SIG-M5 treated with dmso at 0.1 percent for 504 hours (cell line): Measurements from ENCODE around the gene TBL1X.

Source experiments
- DNase-seq: peaks from one replicate; lab custom pipeline; 2025; ENCODE audit not compliant: unreplicated experiment; lab: John Stamatoyannopoulos, UW

The TBL1X gene

DNA sequence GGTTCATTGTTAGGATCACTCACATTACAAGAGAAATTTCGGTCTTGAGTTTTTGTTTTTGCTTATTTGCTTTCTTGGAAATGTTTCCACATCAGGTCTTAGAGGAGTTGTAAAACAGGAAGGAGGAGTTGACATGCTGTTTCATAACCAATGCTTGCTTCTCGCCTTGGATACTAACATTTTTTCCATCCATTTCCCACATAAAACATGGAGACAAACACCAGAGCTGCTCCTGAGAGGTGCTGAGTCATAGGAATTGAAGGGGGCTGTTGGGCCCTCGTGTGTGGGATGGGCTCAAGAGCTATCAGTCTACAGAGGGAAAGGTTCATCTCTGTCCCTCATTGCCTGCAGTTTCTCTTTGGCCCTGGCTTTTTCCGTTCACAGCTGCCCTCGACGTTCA is 29.9 kb downstream of the TBL1X start:
- peak; percentile 39 for DNase-seq

GRCh38 chrX:9495496-9495895 is 30.6 kb downstream of the TBL1X start:
- DNase-seq, result no peak

- DNase-seq, result no peak
Measured at GRCh38 chrX:9498236-9498635, 33.4 kb downstream of the TBL1X start.

GRCh38 chrX:9500584-9500983 is 35.7 kb downstream of the TBL1X start:
- no peak for DNase-seq

DNA sequence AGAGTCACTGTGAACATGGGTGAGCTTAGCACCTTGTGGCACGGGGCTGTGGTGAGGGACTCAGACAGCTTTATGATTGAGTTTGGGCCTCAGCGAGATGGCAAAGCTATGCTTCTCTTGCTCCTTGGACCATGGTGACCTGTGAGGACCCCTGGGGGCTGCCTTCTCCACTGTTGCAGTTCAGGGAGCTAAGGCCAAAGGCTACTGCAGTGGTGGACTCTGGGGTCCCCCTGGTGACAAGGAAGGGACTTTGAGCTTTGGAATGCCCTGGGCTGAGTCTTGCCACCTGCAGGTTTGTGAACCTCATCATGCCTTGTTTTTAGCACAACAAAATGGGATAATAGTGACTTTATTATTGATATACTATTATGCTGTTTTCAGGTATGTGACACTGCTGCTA is 36.5 kb downstream of the TBL1X start:
- DNase-seq, result no peak

- DNase-seq, result no peak
Measured at GRCh38 chrX:9503261-9503660, 38.4 kb downstream of the TBL1X start.

DNA sequence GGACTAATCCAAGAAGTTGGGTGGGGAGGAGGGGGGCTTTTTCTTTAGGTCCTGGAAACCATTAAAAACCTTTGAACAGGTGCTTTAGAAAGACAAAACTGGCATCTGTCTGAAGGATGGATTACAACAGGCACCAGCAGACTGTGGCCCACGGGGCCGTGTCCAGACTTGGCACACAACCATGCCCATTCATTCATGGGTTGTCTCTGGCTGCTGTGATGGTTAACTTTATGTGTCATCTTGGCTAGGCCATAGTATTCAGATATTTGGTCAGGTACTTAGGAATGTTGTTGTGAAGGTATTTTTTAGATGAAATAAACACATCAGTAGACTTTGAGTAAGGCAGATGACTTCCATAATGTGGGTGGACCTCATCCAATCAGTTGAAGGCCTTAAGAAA is 45.5 kb downstream of the TBL1X start:
- DNase-seq, result no peak

GRCh38 chrX:9510980-9511379 is 46.1 kb downstream of the TBL1X start:
- no peak for DNase-seq

GRCh38 chrX:9515489-9515888 is 50.6 kb downstream of the TBL1X start:
- DNase-seq, result no peak

- no peak for DNase-seq
Measured at GRCh38 chrX:9515973-9516538, 51.2 kb downstream of the TBL1X start.

DNA sequence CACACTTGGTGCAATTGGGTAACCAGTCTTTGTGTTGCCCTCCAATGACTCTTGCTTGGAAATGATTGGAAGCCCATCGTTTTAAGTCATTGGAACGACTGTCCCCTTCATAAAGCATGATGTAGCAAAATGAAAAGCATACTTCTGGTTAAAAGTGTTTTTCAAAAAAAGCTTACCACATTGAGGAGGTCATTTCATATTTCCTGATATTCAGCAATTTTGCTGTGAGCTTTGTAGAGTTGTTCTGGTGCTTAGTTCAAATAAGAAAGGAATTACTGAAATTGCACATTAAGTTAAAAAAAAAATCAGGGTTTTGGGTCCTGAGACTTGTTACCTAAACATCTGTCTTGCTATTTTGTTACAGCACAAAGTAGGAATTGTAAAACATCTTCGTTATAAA is 51.8 kb downstream of the TBL1X start:
- no peak for DNase-seq

GRCh38 chrX:9518051-9518450 is 53.2 kb downstream of the TBL1X start:
- DNase-seq, result no peak

- no peak for DNase-seq
Measured at GRCh38 chrX:9518889-9519288, 54.0 kb downstream of the TBL1X start.

DNA sequence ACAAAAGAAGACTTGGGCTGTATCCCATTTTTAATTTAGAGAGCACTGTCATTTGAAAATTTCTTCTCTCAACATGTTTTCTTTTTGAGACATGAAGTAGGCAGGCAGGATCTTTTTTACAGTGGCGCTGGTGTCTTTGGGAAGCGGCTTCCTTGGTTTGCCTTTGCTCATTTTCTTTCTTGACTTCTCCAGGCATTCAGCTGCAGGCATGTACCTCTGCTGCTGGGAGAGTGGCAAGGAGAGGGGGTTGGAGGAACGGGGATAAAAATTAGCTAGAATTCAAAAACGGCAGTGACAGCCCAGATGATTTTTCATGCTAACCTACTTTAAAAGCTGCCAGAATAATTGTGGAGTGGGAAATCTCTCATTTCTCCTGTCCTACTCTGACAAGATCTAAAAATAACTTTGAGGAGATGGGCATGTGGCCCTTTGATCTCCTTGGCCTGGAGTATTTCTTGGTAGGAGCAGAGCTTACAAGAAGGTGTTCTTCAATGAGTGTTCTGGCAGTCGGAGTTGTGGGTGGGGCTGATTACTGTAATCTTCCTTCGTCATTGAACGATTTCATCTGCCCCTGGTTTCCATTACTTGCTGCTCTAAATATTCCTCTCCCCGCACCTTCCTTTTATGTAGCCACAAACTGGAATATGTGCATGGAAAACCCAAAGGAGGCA is 54.8 kb downstream of the TBL1X start:
- no peak for DNase-seq

- no peak for DNase-seq
Measured at GRCh38 chrX:9520217-9520590, 55.3 kb downstream of the TBL1X start.

DNA sequence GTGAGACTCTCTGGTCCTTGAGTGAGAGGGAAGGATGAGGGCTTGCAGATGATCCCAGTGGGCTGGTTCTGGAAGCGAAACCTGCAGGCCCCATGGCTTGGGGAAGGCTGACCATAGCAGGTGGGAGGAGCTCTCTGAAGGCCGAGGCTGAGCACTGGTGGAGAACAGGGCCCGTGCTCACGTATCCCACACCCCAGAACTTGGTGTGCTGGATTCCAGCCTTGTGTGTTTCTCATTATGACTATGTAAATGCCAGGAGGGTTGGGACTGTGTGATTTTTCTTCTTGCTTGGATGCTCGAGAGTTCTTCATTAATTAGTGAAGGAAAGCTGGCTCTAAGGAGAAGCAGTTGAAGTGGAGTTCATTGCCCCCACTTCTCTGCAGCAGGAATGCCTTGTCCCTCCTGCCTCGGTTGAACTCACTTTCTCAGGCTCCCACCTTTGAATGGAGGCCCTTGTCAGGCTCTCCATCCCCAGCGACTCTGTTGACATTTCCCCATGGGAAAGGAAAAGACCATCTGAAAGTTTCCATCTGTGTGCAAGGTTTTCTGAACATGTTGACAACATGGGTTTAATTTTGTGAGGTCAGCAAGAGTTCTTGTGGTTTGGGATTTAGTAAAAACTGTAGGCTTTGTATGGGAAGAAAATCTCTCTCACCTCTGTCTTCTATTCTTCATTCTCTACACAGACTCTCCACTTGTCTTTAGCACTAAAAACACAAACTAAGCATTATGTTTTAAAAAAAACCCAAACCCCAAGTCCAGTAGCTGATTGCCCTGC is 57.7 kb downstream of the TBL1X start:
- DNase-seq, result no peak

DNA sequence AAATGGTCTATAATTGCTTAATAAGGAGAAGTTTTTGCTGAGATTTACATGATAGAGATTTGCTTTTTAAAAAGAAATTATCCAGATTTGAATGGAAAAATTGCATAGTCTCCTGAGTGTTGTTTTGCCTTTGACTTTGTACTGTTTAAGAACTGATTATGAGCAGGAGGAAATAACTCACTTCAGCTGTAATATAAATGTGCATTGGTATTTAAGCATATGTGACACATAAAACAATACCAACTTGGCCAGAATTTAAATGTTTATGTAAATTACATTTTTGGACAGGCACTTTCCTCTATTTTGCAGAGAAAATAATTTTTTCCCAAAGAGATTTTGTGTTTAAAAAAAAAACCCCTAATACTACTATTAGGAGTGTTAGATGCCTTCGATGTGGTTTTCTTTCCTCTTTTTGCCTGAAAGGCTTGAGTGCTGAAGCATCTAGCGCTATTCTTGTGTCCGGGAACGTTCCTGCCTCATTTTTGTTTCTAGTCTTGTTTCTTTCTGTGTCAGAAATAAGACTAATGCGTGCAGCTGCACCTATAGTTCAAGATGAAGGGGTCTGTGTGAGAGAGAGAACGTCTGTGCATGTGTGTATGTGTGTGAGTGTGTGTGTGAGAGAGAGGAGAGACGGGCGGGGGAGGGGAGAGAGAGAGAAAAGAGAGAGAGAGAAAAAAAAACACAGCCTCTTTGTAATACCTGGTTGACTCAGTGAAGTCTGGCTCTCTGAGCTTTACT is 60.8 kb downstream of the TBL1X start:
- no peak for DNase-seq

GRCh38 chrX:9526965-9527364 is 62.1 kb downstream of the TBL1X start:
- no peak for DNase-seq

DNA sequence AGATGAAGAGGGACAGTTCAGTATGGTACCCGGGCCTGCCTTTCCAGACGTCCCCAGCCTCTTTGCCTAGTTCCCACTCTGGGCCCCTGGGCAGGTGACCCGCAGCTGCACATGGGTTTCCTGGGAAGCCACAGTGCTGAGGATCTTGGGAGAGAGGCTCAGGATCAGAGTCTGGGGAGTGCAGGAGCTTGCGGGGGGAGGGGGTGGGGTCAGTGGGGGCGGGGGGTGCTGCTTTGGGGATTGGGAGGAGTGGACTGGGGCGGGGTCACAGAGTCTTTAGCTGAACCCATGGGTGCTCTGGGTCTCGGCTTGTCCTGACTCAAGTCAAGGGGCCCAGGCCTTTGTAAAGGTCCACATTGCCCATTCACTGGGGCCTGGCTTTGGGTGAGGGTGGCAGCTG is 63.6 kb downstream of the TBL1X start:
- DNase-seq, result no peak

DNA sequence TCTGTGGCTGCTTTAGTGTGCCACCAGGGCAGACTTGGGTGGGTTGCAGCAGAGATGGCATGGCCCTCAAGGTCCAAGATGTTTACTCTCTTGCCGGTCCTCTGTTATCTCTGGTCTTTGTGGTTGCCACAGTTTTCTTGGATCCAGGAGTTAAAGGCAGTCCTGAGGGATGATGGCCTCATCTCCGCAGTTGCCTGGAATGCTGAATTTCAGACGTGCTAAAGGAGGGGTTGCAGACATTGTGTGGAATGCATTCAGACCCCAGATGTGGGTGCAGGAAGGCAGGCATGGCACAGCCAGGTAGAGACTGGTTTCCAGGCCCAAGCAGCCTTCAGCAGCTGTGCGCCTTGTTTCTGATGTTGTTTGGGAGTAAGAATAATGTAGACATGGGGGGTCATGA is 64.4 kb downstream of the TBL1X start:
- DNase-seq, result no peak

DNA sequence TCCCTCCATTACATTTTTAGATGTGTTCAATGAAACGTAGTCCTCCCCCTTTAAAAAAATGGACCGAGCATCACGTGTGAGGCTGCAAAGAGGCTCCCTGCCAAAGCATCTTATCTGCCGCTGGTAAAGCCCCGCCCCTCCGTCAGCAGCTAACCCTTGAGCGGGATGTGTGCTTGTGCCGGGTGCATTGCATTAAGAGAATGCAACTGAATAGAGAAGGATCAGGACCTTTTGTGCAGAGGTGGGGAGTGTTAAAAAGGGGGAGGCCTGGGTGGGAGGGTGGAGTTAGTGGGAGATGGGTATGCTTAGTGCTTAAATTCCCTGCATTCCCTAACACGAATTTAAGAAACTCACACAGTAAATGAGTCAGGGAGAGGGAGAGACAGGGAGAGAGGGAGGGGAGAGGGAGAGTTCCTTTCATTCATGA is 66.0 kb downstream of the TBL1X start:
- no peak for DNase-seq

DNA sequence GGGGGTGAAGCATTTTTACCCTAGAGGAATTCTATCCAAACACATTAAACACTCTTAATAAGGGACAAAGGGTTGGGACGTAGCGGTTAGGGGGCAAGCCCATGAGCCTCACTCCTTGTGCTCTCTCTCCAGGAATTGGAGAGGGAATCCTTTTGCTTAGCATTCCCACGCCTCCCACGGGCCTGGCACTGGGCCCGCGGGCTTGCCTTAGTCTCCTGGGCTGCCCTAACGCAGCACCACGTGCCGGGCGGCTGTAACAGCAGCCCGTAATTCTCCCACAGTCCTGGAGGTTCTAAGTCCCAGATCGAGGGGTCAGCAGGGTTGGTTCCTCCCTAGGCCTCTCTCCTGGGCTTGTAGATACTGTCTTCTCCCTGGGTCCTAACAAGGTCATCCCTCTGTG is 67.5 kb downstream of the TBL1X start:
- no peak for DNase-seq
